Liver (tissue), 9 donors: ENCODE results near the gene RAD51AP2. TPM values are rescaled to one million over a fixed set of nuclear protein-coding genes. Genes with fewer than 3 reads are reported as not detected.
A peak's percentile ranks its signal among the peaks of the same experiment; 100 is the strongest.

Source experiments
- DNase-seq: peaks from one replicate; pipeline ENCODE4 v3.0.0-alpha.2; 2017; ENCODE audit warnings: low spot score
- H3K27ac ChIP-seq, 2 donors: one replicate each; pipeline ENCODE4 v1.7.0; 2013; ENCODE audit warnings: inconsistent platforms in 2 of 2, low read length in 2 of 2, control low read depth in 1 of 2, low read depth in 1 of 2, mild to moderate bottlenecking in 1 of 2
- H3K27me3 ChIP-seq, 4 donors: one replicate each; pipeline versions ENCODE4 v1.6.1 to v1.7.0; 2013; ENCODE audit warnings: low read length in 3 of 4, inconsistent platforms in 1 of 4, mild to moderate bottlenecking in 1 of 4, moderate library complexity in 1 of 4; ENCODE audit not compliant: control insufficient read depth in 4 of 4, insufficient read depth in 4 of 4
- H3K36me3 ChIP-seq, 4 donors: one replicate each; pipeline versions ENCODE4 v1.6.1 to v1.7.0; 2013; ENCODE audit warnings: low read length in 3 of 4, mild to moderate bottlenecking in 3 of 4, low read depth in 1 of 4, moderate library complexity in 1 of 4; ENCODE audit not compliant: control insufficient read depth in 4 of 4, insufficient read depth in 3 of 4
- H3K4me1 ChIP-seq, 4 donors: one replicate each; pipeline versions ENCODE4 v1.6.1 to v1.7.0; 2013; ENCODE audit warnings: low read length in 3 of 4, mild to moderate bottlenecking in 3 of 4, moderate library complexity in 1 of 4; ENCODE audit not compliant: control insufficient read depth in 4 of 4, insufficient read depth in 4 of 4
- H3K4me3 ChIP-seq, 3 donors: one replicate each; pipeline versions ENCODE4 v1.6.1 to v1.7.0; 2013; ENCODE audit warnings: low read length in 3 of 3, control low read depth in 1 of 3, low read depth in 1 of 3, mild to moderate bottlenecking in 1 of 3
- H3K9ac ChIP-seq, 2 donors: one replicate each; pipeline ENCODE4 v1.7.0; 2013; ENCODE audit warnings: low read length in 2 of 2, mild to moderate bottlenecking in 2 of 2, moderate library complexity in 2 of 2, control low read depth in 1 of 2, low read depth in 1 of 2
- H3K9me3 ChIP-seq, 4 donors: one replicate each; pipeline versions ENCODE4 v1.6.1 to v1.7.0; 2013; ENCODE audit warnings: low read length in 3 of 4; ENCODE audit not compliant: control insufficient read depth in 4 of 4
- EGR1 ChIP-seq, 2 donors: IDR thresholded peaks; 2 replicates each; pipeline ENCODE4 v1.6.1; 2016 to 2018; ENCODE audit warnings: antibody characterized with exemption in 2 of 2, low read depth in 2 of 2
- FOXA1 ChIP-seq: IDR thresholded peaks from 2 replicates; pipeline ENCODE4 v1.6.1; 2016; ENCODE audit warnings: antibody characterized with exemption
- FOXA2 ChIP-seq: IDR thresholded peaks from 2 replicates; pipeline ENCODE4 v1.6.1; 2016; ENCODE audit warnings: antibody characterized with exemption
- GABPA ChIP-seq, 2 donors: IDR thresholded peaks in 1 of 2; conservative IDR thresholded peaks in 1 of 2; 2 replicates each; pipeline ENCODE4 v1.6.1; 2016; ENCODE audit warnings: antibody characterized with exemption in 2 of 2, mild to moderate bottlenecking in 1 of 2, moderate library complexity in 1 of 2
- HNF4A ChIP-seq, 2 donors: conservative IDR thresholded peaks; 2 replicates each; pipeline ENCODE4 v1.6.1; 2016; ENCODE audit warnings: antibody characterized with exemption in 2 of 2, mild to moderate bottlenecking in 2 of 2
- HNF4G ChIP-seq: IDR thresholded peaks from 2 replicates; pipeline ENCODE4 v1.6.1; 2016; ENCODE audit warnings: antibody characterized with exemption
- JUND ChIP-seq, 2 donors: IDR thresholded peaks; 2 replicates each; pipeline ENCODE4 v1.6.1; 2016; ENCODE audit warnings: antibody characterized with exemption in 2 of 2
- NR2F2 ChIP-seq: IDR thresholded peaks from 2 replicates; pipeline ENCODE4 v1.6.1; 2016; ENCODE audit warnings: antibody characterized with exemption
- RAD21 ChIP-seq, 2 donors: IDR thresholded peaks; 2 replicates each; pipeline ENCODE4 v1.6.1; 2016; ENCODE audit warnings: antibody characterized with exemption in 2 of 2, mild to moderate bottlenecking in 2 of 2
- RXRA ChIP-seq, 2 donors: IDR thresholded peaks; 2 replicates each; pipeline ENCODE4 v1.6.1; 2017 to 2018; ENCODE audit warnings: antibody characterized with exemption in 2 of 2, mild to moderate bottlenecking in 1 of 2
- SP1 ChIP-seq: IDR thresholded peaks from 2 replicates; pipeline ENCODE4 v1.6.1; 2018; ENCODE audit warnings: antibody characterized with exemption, mild to moderate bottlenecking
- TAF1 ChIP-seq: conservative IDR thresholded peaks from 2 replicates; pipeline ENCODE4 v1.6.1; 2016; ENCODE audit warnings: antibody characterized with exemption, mild to moderate bottlenecking
- YY1 ChIP-seq: IDR thresholded peaks from 2 replicates; pipeline ENCODE4 v1.6.1; 2016; ENCODE audit warnings: antibody characterized with exemption, mild to moderate bottlenecking
- WGBS: extraction: QIAGEN DNeasy Blood & Tissue Kit; methylation state at CpG from one replicate; pipeline ENCODE4 v1.1.7; 2013; 5-methylcytosine and 5-hydroxymethylcytosine counted together
- polyA plus RNA-seq, 2 donors: library from polyadenylated mRNA; stranded (reverse) in 1 of 2; unstranded in 1 of 2; fragments of 200-250 nt in 1 of 2; fragments of >200 nt in 1 of 2; fragmentation: Nextera tagmentation in 1 of 2; extraction: Ambion mirVana in 1 of 2; gene quantifications; one replicate each; pipeline versions ENCODE4 v1.2.1 to v1.2.3, GENCODE V29; 2013 to 2015
- total RNA-seq, 2 donors: library from RNA; depleted of rRNA; stranded (reverse); fragments of >200 nt; gene quantifications; one replicate each; pipeline ENCODE4 v1.2.3, GENCODE V29; 2014
- TF ChIP-seq, protein P1 (sequence below): IDR thresholded peaks from 2 replicates; pipeline ENCODE4 v1.6.1; 2016; ENCODE audit warnings: antibody characterized with exemption
- TF ChIP-seq, protein P2 (sequence below): IDR thresholded peaks from 2 replicates; pipeline ENCODE4 v1.6.1; 2016; ENCODE audit warnings: antibody characterized with exemption
- TF ChIP-seq, protein P3 (sequence below): IDR thresholded peaks from 2 replicates; pipeline ENCODE4 v1.6.1; 2016; ENCODE audit warnings: antibody characterized with exemption
- TF ChIP-seq, protein P4 (sequence below): fragments of 150-350 bp; IDR thresholded peaks from 2 replicates; pipeline ENCODE4 v1.5.1; 2017; ENCODE audit warnings: improper control_type of control experiment, low read depth, low read length; ENCODE audit not compliant: missing input control
- TF ChIP-seq, protein P5 (sequence below): IDR thresholded peaks from 2 replicates; pipeline ENCODE4 v1.6.1; 2016; ENCODE audit warnings: antibody characterized with exemption, mild to moderate bottlenecking
- donor health status: healthy.
- donor health status: healthy.
- donor health status: healthy.
- donor health status: healthy.
- donor health status: healthy.

RAD51AP2 gene
- total and polyA plus RNA-seq, 4 donors = 0.02 to 0.25 (median 0.11) TPM

DNA sequence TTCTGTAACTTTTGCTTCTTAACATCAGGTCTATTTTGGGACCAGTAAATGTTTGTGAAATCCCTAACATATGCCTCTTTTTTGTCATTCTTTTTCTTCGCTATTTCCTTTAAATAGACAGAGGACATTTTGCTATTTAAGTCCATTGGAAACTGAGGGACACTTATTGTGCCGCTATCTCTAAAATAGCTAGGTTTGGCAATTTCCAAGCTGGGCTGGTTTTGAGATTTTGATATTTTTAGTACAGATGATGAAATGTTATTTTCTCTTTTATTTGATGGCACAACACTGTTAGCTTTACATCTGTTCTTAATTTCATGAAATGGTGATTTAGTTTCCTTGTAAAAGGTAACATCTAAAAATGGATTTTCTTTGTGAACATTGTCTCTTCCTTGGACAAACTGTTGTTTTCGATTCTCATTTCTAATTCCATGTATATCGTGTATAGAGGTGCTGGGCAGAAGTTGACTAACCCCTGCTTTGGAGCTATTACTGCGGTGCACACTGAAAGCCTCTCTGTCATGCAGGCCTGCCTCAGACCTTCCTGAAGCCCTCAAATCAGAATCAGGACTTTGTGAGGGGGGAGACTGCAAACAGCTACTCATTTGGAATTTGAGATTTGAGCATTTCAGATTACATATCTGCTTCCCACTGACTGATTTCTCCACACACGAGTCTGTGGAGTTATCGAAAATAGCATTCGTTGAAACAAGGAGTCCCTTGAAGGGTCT lies 594 bp downstream of the RAD51AP2 start:
- no peak for DNase-seq
- H3K4me3 ChIP-seq = peak overlapping the region; percentile 45 to 67 (median 57)
- H3K27ac ChIP-seq = peak overlapping the region; percentile 73 to 84

More for the DNA sequence above, 594 bp downstream of the RAD51AP2 start:
- Histone ChIP-seq H3K9me3 (no peaks in the 10 kb centered on the region), H3K27me3 (no peaks in the 10 kb centered on the region), H3K36me3 (no peaks in the 10 kb centered on the region), H3K9ac (peak overlapping the region; percentile 46 to 67), H3K4me1 (peaks cover 0 to 5% (median 2%) of the 10 kb centered on the region in 4 donors)
- 40% methylated on average over 8 of the region's 8 CpGs for WGBS
- TF ChIP-seq HNF4G (no peak), NR2F2 (no peak), YY1 (no peak), FOXA1 (no peak), TAF1 (no peak), GABPA (IDR thresholded peaks at IDR 0.05 in 1 of 2, conservative IDR thresholded peaks at IDR 0.05 in 1 of 2) (no peak), SP1 (no peak), HNF4A (conservative IDR thresholded peaks at IDR 0.05) (no peak), RAD21 (IDR thresholded peaks at IDR 0.05) (no peak), FOXA2 (no peak), EGR1 (IDR thresholded peaks at IDR 0.05; ENCODE audit: low read depth in 2 of 2) (no peak), JUND (IDR thresholded peaks at IDR 0.05) (no peak), RXRA (IDR thresholded peaks at IDR 0.05) (no peak)
- TF ChIP-seq, protein P1, sequence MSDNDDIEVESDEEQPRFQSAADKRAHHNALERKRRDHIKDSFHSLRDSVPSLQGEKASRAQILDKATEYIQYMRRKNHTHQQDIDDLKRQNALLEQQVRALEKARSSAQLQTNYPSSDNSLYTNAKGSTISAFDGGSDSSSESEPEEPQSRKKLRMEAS = no peak
- TF ChIP-seq, protein P2, sequence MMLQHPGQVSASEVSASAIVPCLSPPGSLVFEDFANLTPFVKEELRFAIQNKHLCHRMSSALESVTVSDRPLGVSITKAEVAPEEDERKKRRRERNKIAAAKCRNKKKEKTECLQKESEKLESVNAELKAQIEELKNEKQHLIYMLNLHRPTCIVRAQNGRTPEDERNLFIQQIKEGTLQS = no peak
- TF ChIP-seq, protein P3, sequence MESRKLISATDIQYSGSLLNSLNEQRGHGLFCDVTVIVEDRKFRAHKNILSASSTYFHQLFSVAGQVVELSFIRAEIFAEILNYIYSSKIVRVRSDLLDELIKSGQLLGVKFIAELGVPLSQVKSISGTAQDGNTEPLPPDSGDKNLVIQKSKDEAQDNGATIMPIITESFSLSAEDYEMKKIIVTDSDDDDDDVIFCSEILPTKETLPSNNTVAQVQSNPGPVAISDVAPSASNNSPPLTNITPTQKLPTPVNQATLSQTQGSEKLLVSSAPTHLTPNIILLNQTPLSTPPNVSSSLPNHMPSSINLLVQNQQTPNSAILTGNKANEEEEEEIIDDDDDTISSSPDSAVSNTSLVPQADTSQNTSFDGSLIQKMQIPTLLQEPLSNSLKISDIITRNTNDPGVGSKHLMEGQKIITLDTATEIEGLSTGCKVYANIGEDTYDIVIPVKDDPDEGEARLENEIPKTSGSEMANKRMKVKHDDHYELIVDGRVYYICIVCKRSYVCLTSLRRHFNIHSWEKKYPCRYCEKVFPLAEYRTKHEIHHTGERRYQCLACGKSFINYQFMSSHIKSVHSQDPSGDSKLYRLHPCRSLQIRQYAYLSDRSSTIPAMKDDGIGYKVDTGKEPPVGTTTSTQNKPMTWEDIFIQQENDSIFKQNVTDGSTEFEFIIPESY = no peak
- TF ChIP-seq, protein P4, sequence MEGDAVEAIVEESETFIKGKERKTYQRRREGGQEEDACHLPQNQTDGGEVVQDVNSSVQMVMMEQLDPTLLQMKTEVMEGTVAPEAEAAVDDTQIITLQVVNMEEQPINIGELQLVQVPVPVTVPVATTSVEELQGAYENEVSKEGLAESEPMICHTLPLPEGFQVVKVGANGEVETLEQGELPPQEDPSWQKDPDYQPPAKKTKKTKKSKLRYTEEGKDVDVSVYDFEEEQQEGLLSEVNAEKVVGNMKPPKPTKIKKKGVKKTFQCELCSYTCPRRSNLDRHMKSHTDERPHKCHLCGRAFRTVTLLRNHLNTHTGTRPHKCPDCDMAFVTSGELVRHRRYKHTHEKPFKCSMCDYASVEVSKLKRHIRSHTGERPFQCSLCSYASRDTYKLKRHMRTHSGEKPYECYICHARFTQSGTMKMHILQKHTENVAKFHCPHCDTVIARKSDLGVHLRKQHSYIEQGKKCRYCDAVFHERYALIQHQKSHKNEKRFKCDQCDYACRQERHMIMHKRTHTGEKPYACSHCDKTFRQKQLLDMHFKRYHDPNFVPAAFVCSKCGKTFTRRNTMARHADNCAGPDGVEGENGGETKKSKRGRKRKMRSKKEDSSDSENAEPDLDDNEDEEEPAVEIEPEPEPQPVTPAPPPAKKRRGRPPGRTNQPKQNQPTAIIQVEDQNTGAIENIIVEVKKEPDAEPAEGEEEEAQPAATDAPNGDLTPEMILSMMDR = no peak
- TF ChIP-seq, protein P5, sequence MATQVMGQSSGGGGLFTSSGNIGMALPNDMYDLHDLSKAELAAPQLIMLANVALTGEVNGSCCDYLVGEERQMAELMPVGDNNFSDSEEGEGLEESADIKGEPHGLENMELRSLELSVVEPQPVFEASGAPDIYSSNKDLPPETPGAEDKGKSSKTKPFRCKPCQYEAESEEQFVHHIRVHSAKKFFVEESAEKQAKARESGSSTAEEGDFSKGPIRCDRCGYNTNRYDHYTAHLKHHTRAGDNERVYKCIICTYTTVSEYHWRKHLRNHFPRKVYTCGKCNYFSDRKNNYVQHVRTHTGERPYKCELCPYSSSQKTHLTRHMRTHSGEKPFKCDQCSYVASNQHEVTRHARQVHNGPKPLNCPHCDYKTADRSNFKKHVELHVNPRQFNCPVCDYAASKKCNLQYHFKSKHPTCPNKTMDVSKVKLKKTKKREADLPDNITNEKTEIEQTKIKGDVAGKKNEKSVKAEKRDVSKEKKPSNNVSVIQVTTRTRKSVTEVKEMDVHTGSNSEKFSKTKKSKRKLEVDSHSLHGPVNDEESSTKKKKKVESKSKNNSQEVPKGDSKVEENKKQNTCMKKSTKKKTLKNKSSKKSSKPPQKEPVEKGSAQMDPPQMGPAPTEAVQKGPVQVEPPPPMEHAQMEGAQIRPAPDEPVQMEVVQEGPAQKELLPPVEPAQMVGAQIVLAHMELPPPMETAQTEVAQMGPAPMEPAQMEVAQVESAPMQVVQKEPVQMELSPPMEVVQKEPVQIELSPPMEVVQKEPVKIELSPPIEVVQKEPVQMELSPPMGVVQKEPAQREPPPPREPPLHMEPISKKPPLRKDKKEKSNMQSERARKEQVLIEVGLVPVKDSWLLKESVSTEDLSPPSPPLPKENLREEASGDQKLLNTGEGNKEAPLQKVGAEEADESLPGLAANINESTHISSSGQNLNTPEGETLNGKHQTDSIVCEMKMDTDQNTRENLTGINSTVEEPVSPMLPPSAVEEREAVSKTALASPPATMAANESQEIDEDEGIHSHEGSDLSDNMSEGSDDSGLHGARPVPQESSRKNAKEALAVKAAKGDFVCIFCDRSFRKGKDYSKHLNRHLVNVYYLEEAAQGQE = no peak
